GM12891 (cell line): Measurements from ENCODE around the gene SLC39A2. TPM values are rescaled to one million over a fixed set of nuclear protein-coding genes. Genes with fewer than 3 reads are reported as not detected.
"Not testable (repeated sequence)": the region's sequence is repeated elsewhere in the genome, so short reads cannot be mapped to it uniquely, and the experiment has no call there.

Experiments used
- DNase-seq: peaks from one replicate; pipeline ENCODE4 v3.0.0; 2011; ENCODE audit warnings: low spot score; ENCODE audit not compliant: insufficient read length
- FAIRE-seq: peaks from 2 replicates; lab custom pipeline; 2011; peaks lifted over from hg19 to GRCh38; lab: Jason Lieb, UNC
- PAX5 ChIP-seq: IDR thresholded peaks from 2 replicates; pipeline ENCODE4 v1.6.1; 2011; ENCODE audit warnings: low read length, moderate library complexity, mild to moderate bottlenecking; ENCODE audit not compliant: insufficient read depth, severe bottlenecking
- POLR2A ChIP-seq: IDR thresholded peaks from 2 replicates; pipeline ENCODE4 v1.6.1; 2011; ENCODE audit warnings: low read depth, low read length, control low read depth
- POLR2AphosphoS5 ChIP-seq: IDR thresholded peaks from 2 replicates; pipeline ENCODE4 v1.6.1; 2011; ENCODE audit warnings: low read depth, low read length, control low read depth
- POU2F2 ChIP-seq: IDR thresholded peaks from 2 replicates; pipeline ENCODE4 v1.6.1; 2011; ENCODE audit warnings: low read depth, mild to moderate bottlenecking, control low read depth, low read length, moderate library complexity
- SPI1 ChIP-seq: IDR thresholded peaks from 2 replicates; pipeline ENCODE4 v1.6.1; 2011; ENCODE audit warnings: low read depth, low read length, control low read depth
- TAF1 ChIP-seq: IDR thresholded peaks from 2 replicates; pipeline ENCODE4 v1.6.1; 2011; ENCODE audit warnings: low read depth, low read length, control low read depth
- polyA plus RNA-seq: library from polyadenylated mRNA; unstranded; fragments of >200 nt; gene quantifications from one replicate; pipeline ENCODE4 v1.2.1, GENCODE V29; 2012; ENCODE audit warnings: low read depth, missing spikeins, inconsistent platforms; ENCODE audit not compliant: missing spikeins

The SLC39A2 gene, protein sequence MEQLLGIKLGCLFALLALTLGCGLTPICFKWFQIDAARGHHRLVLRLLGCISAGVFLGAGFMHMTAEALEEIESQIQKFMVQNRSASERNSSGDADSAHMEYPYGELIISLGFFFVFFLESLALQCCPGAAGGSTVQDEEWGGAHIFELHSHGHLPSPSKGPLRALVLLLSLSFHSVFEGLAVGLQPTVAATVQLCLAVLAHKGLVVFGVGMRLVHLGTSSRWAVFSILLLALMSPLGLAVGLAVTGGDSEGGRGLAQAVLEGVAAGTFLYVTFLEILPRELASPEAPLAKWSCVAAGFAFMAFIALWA
- not detected for polyA plus RNA-seq

DNA sequence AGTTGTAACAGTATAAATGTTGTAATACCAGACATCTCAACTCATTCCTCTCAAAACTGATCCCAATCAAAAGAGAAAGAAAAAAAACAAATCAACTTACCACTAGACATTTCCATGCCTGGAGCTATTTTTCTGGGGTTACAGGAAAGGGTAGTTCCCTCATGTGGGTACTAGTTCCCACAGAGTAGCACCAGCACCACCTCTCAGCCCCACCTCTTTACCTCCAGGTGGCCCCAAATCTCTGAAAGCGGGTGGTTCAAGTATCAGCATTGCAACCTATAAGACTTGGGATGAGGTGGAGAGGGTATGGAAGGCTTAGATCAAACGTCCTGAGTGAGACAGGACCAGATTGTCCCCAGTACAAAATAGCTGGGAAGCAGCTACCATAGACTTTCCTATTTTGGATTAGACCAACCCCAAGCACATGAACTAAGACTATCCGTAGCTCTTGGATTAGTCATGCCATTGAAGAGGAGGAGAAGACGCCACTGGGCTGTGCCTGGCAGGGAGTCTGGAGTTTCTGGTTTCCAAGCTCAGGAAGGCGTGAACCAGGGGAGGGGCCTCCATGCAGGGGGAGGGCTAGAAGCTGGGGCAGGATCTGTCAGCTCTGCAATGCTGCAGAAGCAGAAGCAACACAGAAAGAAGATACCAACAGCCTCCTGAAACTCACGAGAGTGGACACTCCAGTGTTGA is at the start of gene SLC39A2:
Gene SLC39A2, plus strand, starts transcription at position 620 of the 693 bp plus-strand sequence. CDS start 154 bp downstream, outside the sequence.
- no peak for TF ChIP-seq PAX5
- TF ChIP-seq TAF1, result no peak
- no peak for TF ChIP-seq SPI1
- no peak for TF ChIP-seq POLR2AphosphoS5
- no peak for TF ChIP-seq POLR2A
- no peak for TF ChIP-seq POU2F2
- no peak for FAIRE-seq
- no peak for DNase-seq

- not testable (repeated sequence) for FAIRE-seq
These were observed 44.2 kb upstream of the SLC39A2 start, which contains the start of gene RNASE2 for GRCh38 chr14:20954736-20955537. TSS of gene RNASE2 (plus strand) at chr14:20955487. CDS start at chr14:20955772, 285 bp downstream.

GRCh38 chr14:20955538-20955873 is 43.6 kb upstream of the SLC39A2 start:
- DNase-seq, FAIRE-seq: not testable (repeated sequence)

More at GRCh38 chr14:20954736-20955537, 44.2 kb upstream of the SLC39A2 start, which contains the start of gene RNASE2:
- not testable (repeated sequence) for DNase-seq

DNA sequence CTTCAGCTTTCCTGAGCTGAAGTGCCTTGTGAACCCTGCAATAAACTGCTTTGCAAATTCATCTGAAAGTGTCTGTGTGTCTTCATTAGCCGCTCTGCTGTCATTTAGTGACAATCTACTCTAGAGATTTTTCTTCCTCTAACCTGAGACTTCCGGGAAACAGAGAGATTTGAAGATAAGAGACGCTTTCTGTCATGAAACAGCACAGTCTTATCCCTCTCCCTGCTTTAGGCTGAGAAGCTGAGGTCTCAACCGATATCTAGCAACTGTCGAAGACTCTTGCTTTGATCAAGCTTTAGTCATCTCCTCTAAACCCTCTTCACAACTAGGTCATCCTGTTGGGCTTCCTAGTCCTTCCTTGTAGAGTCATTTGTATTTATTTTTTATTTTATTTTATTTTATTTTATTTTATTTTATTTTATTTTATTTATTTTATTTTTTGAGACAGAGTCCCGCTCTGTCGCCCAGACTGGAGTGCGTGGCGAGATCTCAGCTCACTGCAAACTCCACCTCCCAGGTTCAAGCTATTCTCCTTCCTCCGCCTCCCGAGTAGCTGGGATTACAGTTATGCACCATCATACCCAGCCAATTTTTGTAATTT is 42.6 kb upstream of the SLC39A2 start:
- FAIRE-seq (no peak), DNase-seq (no peak)
- TF ChIP-seq PAX5 (no peak), SPI1 (no peak), POU2F2 (no peak), POLR2AphosphoS5 (no peak), POLR2A (no peak)

DNA sequence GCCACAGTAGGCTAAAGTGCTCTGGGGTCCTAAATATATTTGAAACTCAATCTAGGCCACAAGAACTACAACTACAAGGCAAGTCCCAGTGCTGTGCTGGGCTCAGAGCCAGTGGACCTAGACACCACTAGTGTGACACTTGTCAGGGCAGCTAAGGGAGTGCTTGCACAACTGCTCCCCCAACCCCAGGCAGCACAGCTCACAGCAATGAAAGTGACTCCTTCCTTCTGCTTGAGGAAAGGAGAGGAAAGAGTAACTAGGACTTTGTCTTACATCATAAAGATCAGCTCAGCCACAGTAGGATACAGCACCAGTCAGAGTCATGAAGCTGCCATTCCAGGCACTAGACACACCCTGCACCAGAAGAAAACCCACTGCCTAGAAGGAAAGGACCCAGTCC is 40.1 kb upstream of the SLC39A2 start:
- not testable (repeated sequence) for FAIRE-seq, DNase-seq

DNA sequence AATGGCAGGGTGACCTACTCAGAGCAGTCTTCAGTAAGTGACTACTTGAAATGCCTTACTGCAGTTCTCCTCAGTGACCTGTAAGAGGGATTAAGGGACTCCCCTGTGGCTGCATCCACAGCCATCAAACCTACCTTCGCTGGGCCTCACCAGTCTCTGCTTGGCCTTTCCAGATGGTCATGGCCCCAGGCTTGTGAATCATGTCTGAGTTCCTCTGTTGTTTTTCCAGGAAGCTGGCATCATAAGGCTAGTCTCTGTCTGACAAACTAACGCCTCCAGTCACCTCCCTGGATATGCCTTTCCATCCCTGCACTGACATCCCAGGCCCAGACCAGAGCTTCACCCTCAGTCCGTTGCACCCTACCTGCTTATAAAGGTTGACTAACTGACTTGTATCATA is 29.8 kb upstream of the SLC39A2 start:
- no peak for DNase-seq
- FAIRE-seq, result no peak
- TF ChIP-seq POLR2AphosphoS5 (no peak), SPI1 (no peak), TAF1 (no peak), POLR2A (no peak)

DNA sequence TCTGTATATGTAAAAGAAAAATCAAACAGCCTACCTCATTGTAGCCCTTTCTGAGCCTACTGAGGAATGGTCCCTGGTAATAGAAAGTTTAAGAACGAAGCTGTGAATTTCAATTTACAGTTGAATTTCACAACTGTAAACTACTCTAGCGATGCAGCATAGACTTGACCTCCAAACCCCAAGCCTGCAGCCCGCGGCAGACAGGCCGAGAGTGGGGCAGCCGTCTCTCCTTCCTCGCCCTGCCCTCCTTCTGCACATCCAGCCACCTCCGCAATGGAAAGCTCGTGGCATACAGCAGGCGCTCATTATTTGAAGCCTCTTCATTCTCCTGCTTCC is 28.5 kb upstream of the SLC39A2 start:
- DNase-seq (no peak), FAIRE-seq (no peak)
- TF ChIP-seq POU2F2 (no peak), POLR2A (no peak), SPI1 (no peak), PAX5 (no peak)

GRCh38 chr14:20970983-20971704 is 27.9 kb upstream of the SLC39A2 start:
- TF ChIP-seq SPI1, result no peak
- no peak for TF ChIP-seq POLR2AphosphoS5
- TF ChIP-seq POLR2A, result no peak
- TF ChIP-seq POU2F2, result no peak
- TF ChIP-seq PAX5, result no peak
- TF ChIP-seq TAF1, result no peak
- DNase-seq (peak; percentile 80), FAIRE-seq (peak; percentile 92)

GRCh38 chr14:20971705-20972021 is 27.4 kb upstream of the SLC39A2 start:
- no peak for TF ChIP-seq SPI1
- TF ChIP-seq POLR2AphosphoS5, result no peak
- no peak for TF ChIP-seq POLR2A
- TF ChIP-seq PAX5, result no peak
- no peak for TF ChIP-seq TAF1
- no peak for DNase-seq
- FAIRE-seq, result no peak

- TF ChIP-seq POLR2A, result no peak
- no peak for TF ChIP-seq SPI1
- no peak for TF ChIP-seq PAX5
- TF ChIP-seq TAF1, result no peak
- no peak for TF ChIP-seq POU2F2
- no peak for TF ChIP-seq POLR2AphosphoS5
- DNase-seq (no peak), FAIRE-seq (no peak)
These were observed 25.6 kb upstream of the SLC39A2 start for GRCh38 chr14:20973501-20973900.
